PC-9 (cell line): Measurements from ENCODE around the gene ADAMTS6. TPM values are rescaled to one million over a fixed set of nuclear protein-coding genes. Genes with fewer than 3 reads are reported as not detected.
"Not testable (repeated sequence)": the region's sequence is repeated elsewhere in the genome, so short reads cannot be mapped to it uniquely, and the experiment has no call there.

Experiments
- BruUV-seq: library from RNA; stranded (reverse); fragments of 400-500 nt; replicated peaks from 2 replicates; lab custom pipeline; 2021; lab: Mats Ljungman, UMichigan
- CTCF ChIA-PET: fragments of 300-600 bp; sonication (Branson Sonifier 250); formaldehyde crosslinking; loops from one replicate; lab custom pipeline; 2022; ENCODE audit warnings: antibody characterized with exemption; lab: Charles Lee
- POLR2A ChIA-PET: fragments of 300-600 bp; sonication (Branson Sonifier 250); formaldehyde crosslinking; loops from one replicate; lab custom pipeline; 2022; ENCODE audit warnings: antibody characterized with exemption; ENCODE audit not compliant: unreplicated experiment; lab: Charles Lee
- DNase-seq, 2 experiments: peaks; one replicate each; pipeline versions ENCODE4 v3.0.0 to v3.0.0-alpha.2; 2015 to 2022; ENCODE audit warnings: mixed read lengths in 1 of 2
- H2AFZ ChIP-seq: fragments of 200-600 bp; sonication (generic); 2 replicates; pipeline ENCODE4 v1.8.1; 2017; ENCODE audit warnings: antibody characterized with exemption
- H3F3A ChIP-seq: fragments of 200-600 bp; sonication (generic); 2 replicates; pipeline ENCODE4 v1.8.1; 2017; ENCODE audit warnings: antibody characterized with exemption, mild to moderate bottlenecking, low read depth; ENCODE audit not compliant: insufficient read depth
- H3K27ac ChIP-seq: fragments of 200-600 bp; sonication (generic); 2 replicates; pipeline ENCODE4 v1.6.1; 2016; ENCODE audit warnings: mixed run types
- H3K27me3 ChIP-seq: fragments of 200-600 bp; sonication (generic); 2 replicates; pipeline ENCODE4 v1.6.1; 2016; ENCODE audit warnings: low read depth, mixed run types; ENCODE audit not compliant: insufficient read depth
- H3K36me3 ChIP-seq: fragments of 200-600 bp; sonication (generic); 2 replicates; pipeline ENCODE4 v1.6.1; 2016; ENCODE audit warnings: low read depth, mixed run types
- H3K4me1 ChIP-seq: fragments of 200-600 bp; sonication (generic); replicated peaks from 2 replicates; pipeline ENCODE4 v1.6.1; 2016; ENCODE audit warnings: mixed run types; ENCODE audit not compliant: insufficient read depth
- H3K4me2 ChIP-seq: fragments of 200-600 bp; sonication (generic); 2 replicates; pipeline ENCODE4 v1.6.1; 2017; ENCODE audit warnings: mixed run types
- H3K4me3 ChIP-seq: fragments of 200-600 bp; sonication (generic); 2 replicates; pipeline ENCODE4 v1.6.1; 2016; ENCODE audit warnings: mixed run types
- H3K79me2 ChIP-seq: fragments of 200-600 bp; sonication (generic); 2 replicates; pipeline ENCODE4 v1.6.1; 2017; ENCODE audit warnings: low read depth, mixed run types
- H3K9me2 ChIP-seq: fragments of 200-600 bp; sonication (generic); 2 replicates; pipeline ENCODE4 v1.8.1; 2017; ENCODE audit warnings: mild to moderate bottlenecking; ENCODE audit not compliant: insufficient read depth
- H3K9me3 ChIP-seq: fragments of 200-600 bp; sonication (generic); 2 replicates; pipeline ENCODE4 v1.8.1; 2016; ENCODE audit warnings: low read depth; ENCODE audit not compliant: insufficient read depth
- H4K20me1 ChIP-seq: fragments of 200-600 bp; sonication (generic); 2 replicates; pipeline ENCODE4 v1.8.1; 2017; ENCODE audit not compliant: insufficient read depth
- CTCF ChIP-seq: fragments of 200-600 bp; sonication (generic); conservative IDR thresholded peaks from 2 replicates; pipeline ENCODE4 v1.6.1; 2017; ENCODE audit warnings: mixed run types, antibody characterized with exemption, mild to moderate bottlenecking, moderate library complexity
- EZH2 ChIP-seq: fragments of 200-600 bp; sonication (generic); IDR thresholded peaks from 2 replicates; pipeline ENCODE4 v1.8.0; 2017; ENCODE audit warnings: antibody characterized with exemption, low read depth
- intact Hi-C: fragments of 100-400 bp; cut with micrococcal nuclease; formaldehyde crosslinking; loops from one replicate; pipeline ENCODE4 v1.10.0; 2022; ENCODE audit not compliant: unreplicated experiment
- total RNA-seq: library from RNA; stranded (reverse); gene quantifications from 2 replicates; pipeline ENCODE4 v1.2.3, GENCODE V29; 2021

ADAMTS6 gene
- total RNA-seq, 1 experiment from 2014 or later: 1.4 TPM

- Histone ChIP-seq H3K4me1 (no peaks in the 10 kb centered on the region), H3K4me2 (no peak overlapping the region), H3K36me3 (no peaks in the 10 kb centered on the region), H3K79me2 (no peaks in the 10 kb centered on the region), H3F3A (no peaks in the 10 kb centered on the region), H3K9me3 (no peaks in the 10 kb centered on the region), H4K20me1 (no peaks in the 10 kb centered on the region), H3K9me2 (no peaks in the 10 kb centered on the region), H3K4me3 (no peak overlapping the region), H2AFZ (no peak overlapping the region), H3K27ac (no peak overlapping the region), H3K27me3 (no peaks in the 10 kb centered on the region)
- POLR2A ChIA-PET: no interaction called here
- intact Hi-C loops: no loop called here
- BruUV-seq: no TSS peak
- CTCF ChIA-PET: no interaction called here
- TF ChIP-seq CTCF (no peak), EZH2 (no peak)
- DNase-seq: no peak
Measured at GRCh38 chr5:65390208-65390607, 91.5 kb downstream of the ADAMTS6 start.

GRCh38 chr5:65383859-65384258, 97.9 kb downstream of the ADAMTS6 start:
- H3K4me2 ChIP-seq: no peak overlapping the region
- no peaks in the 10 kb centered on the region for H4K20me1 ChIP-seq

GRCh38 chr5:65382582-65382981, 99.1 kb downstream of the ADAMTS6 start:
- no peak for TF ChIP-seq CTCF
- TF ChIP-seq EZH2: no peak
- DNase-seq: no peak
- POLR2A ChIA-PET: no interaction called here
- Histone ChIP-seq H3K27me3 (no peaks in the 10 kb centered on the region), H3K9me2 (no peaks in the 10 kb centered on the region), H3K27ac (no peak overlapping the region), H3K4me1 (no peaks in the 10 kb centered on the region), H3K4me2 (no peak overlapping the region), H3K36me3 (no peaks in the 10 kb centered on the region), H4K20me1 (no peaks in the 10 kb centered on the region), H3K79me2 (no peaks in the 10 kb centered on the region), H3K9me3 (no peaks in the 10 kb centered on the region), H3K4me3 (no peak overlapping the region), H2AFZ (no peak overlapping the region), H3F3A (no peaks in the 10 kb centered on the region)
- no TSS peak for BruUV-seq
- CTCF ChIA-PET: no interaction called here
- intact Hi-C loops: no loop called here

More at GRCh38 chr5:65383859-65384258, 97.9 kb downstream of the ADAMTS6 start:
- no TSS peak for BruUV-seq
- DNase-seq: no peak
- no peak overlapping the region for H3K27ac ChIP-seq
- CTCF ChIA-PET: no interaction called here
- intact Hi-C loops: no loop called here
- no peaks in the 10 kb centered on the region for H3K36me3 ChIP-seq
- H3F3A ChIP-seq: no peaks in the 10 kb centered on the region
- H3K4me3 ChIP-seq: no peak overlapping the region
- POLR2A ChIA-PET: no interaction called here
- H2AFZ ChIP-seq: no peak overlapping the region
- H3K9me2 ChIP-seq: no peaks in the 10 kb centered on the region
- H3K4me1 ChIP-seq: no peaks in the 10 kb centered on the region
- no peaks in the 10 kb centered on the region for H3K79me2 ChIP-seq
- H3K9me3 ChIP-seq: no peaks in the 10 kb centered on the region
- TF ChIP-seq CTCF (no peak), EZH2 (no peak)
- no peaks in the 10 kb centered on the region for H3K27me3 ChIP-seq

GRCh38 chr5:65370505-65370904, 111.2 kb downstream of the ADAMTS6 start:
- H3F3A ChIP-seq, intact Hi-C loops, H3K4me2 ChIP-seq, H3K27me3 ChIP-seq, H4K20me1 ChIP-seq, CTCF ChIA-PET, BruUV-seq, H3K9me2 ChIP-seq, H3K27ac ChIP-seq, H2AFZ ChIP-seq, POLR2A ChIA-PET, H3K4me3 ChIP-seq, H3K36me3 ChIP-seq, H3K9me3 ChIP-seq, H3K4me1 ChIP-seq, DNase-seq, H3K79me2 ChIP-seq: not testable (repeated sequence)
